NCI-H1436 (cell line): ENCODE data around the gene RABL2B.

Source experiments
- DNase-seq: peaks from one replicate; lab custom pipeline; 2025; lab: John Stamatoyannopoulos, UW

Gene RABL2B

GRCh38 chr22:50722716-50723428 lies 60.6 kb downstream of the RABL2B start:
- no peak for DNase-seq

- DNase-seq: no peak
Observed at GRCh38 chr22:50722048-50722701, 61.3 kb downstream of the RABL2B start.

- DNase-seq: no peak
Observed at GRCh38 chr22:50721257-50721844, 62.1 kb downstream of the RABL2B start.

GRCh38 chr22:50720301-50721256 lies 62.9 kb downstream of the RABL2B start:
- no peak for DNase-seq

GRCh38 chr22:50719814-50720300 lies 63.6 kb downstream of the RABL2B start:
- no peak for DNase-seq

GRCh38 chr22:50718352-50718709 lies 65.1 kb downstream of the RABL2B start:
- DNase-seq: no peak

GRCh38 chr22:50717709-50718351 lies 65.6 kb downstream of the RABL2B start:
- DNase-seq: no peak
